NCI-H1694 (cell line): ENCODE results near the gene MCTP1.
"Not testable (repeated sequence)": the region's sequence is repeated elsewhere in the genome, so short reads cannot be mapped to it uniquely, and the experiment has no call there.

ENCODE experiments used
- DNase-seq: peaks from one replicate; lab custom pipeline; 2025; lab: John Stamatoyannopoulos, UW

The MCTP1 gene

DNA sequence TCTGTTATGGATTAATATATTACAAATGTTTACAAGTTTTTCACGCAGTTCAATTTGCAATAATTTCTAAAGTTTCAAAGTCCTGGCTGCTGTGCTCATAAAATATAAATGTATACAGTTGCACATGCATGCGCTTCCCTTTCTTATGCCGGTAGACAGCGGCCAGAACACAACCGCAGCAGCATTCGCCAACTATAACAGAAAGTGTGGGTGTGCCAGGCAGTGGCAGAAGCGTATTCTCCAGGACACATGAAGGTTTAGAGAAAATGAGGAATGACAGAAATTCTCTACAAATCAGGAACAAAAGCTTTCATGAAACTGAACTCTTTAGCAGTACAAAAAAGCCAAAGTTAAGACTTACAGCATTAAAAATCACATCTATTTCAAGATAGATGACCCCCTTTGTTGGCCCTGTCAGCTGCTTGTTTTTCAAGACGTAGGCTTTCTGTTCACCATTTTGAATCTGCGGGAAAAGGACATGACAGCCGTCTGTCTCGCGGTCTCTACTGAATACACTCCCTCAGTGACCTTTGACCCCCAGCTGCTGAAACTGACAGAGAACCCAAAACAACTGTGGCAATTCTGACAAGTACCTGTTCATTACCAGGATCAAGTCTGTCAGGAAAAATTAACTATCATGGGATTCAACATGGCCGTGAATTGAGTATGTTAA, 414.2 kb downstream of the MCTP1 start:
- DNase-seq: no peak

DNA sequence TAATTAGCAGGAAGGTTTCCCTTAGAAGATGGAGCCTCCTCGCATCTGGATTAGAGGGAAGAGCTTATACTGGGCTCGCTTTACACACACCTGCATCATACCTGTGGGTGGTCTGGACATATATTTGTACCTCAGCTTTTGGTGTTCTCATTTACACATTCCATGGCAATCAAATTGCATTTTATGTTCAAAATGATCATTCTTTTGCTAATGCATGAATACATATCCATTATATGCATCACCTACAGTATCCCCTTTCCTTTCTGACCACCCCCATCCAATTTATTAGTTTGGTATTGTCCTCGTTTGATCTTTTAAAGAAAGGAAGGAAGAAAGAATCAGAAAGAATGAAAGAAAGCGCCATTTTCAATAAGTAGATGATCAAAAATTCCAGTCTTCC, 415.0 kb downstream of the MCTP1 start:
- DNase-seq: no peak

DNA sequence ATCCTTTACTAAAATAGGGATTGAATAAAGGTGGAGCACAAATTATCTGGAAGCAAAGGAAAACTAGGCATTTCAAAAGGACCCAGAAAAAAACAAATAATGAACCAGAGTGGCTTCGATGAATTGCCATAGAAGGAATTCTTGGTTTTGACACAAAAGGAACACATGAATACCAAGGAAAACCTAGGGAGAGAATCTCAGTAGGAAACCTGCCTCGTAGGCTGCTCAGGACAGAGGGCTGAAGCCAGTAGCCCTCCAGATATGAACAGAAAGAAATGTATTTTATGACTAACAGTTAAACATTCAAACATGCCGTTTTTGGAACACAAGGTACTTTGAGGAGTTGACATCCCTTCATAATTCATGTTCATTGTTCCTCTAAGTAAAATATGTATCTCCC, 420.9 kb downstream of the MCTP1 start:
- DNase-seq: no peak

DNA sequence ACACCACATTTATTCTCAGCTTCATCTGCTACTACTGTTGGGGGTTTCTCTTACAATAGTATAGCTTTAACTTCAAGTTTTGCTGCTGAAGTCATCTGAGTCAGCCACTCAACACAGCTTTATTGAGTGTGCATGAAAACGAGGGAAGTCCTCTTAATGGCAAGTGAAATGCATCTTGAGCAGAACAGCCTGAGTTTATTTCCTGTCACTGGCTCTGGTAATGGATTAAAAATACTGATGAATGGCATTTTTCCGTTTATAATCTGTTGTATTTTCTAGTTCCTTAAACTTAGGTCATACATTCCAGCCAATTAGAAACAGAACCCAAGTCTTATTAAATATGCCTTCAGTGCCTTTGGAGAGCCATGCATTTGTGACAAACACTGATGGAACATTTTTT, 427.8 kb downstream of the MCTP1 start:
- DNase-seq: no peak

DNA sequence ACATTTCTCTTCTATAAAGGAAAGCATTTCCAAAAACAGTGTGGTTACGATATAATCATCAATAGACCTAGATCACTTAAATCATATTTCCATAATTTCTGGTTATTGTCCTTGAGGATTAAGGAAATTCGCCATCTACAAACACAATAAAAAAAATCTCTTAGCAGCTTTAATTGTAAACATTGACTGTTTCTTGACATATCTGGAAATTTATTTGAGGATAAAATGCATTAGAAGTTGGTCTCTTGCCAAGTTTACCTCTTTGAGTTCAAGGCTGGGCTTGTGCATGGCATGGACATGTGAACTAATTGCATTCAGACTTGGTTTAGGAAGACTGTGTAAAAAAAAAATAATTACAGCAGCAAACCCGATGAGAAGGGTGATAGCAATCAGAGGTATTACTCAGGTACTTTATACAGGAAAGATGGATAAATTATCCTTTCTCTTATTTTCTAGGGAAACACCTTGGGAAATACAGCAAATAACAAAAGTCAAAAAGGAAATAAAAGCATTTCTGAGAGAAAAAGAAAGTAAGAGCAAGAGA, 428.6 kb downstream of the MCTP1 start:
- DNase-seq: no peak

DNA sequence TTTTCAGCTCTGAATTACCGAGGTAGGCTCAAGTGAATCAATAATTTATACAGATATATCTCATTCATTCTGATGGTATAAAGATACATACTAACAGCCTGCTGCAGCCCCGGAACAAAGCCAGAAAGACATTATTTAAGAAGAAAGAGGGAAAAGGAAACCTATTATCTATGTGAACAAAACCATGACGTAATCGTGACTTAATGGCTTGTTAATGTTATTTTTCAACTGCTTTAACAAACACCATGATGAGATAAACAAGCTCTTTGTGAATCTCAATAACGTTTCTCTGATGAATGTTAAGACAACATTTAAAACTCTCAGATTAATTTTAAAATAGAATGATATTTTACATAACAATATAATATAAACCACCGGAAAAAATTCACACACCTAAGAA, 429.4 kb downstream of the MCTP1 start:
- no peak for DNase-seq

DNA sequence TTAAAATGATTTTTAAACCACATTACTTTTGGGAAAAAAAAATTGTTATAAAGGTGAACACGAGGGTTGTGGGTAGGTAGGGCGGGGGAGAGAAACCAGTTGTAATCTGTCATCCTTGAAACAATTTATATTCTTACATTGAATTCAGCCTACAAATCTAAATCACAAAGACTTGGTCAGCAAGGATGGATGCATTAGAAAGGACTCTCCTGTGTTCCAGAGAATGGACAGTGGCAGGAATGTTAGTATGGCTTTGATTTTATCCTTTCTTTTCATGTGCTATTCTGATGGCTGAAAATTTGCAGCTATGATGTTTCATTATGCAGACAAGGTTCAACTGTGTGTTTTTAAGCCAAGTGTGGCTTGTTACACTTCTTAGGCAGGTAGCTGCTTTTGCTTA, 431.8 kb downstream of the MCTP1 start:
- no peak for DNase-seq

DNA sequence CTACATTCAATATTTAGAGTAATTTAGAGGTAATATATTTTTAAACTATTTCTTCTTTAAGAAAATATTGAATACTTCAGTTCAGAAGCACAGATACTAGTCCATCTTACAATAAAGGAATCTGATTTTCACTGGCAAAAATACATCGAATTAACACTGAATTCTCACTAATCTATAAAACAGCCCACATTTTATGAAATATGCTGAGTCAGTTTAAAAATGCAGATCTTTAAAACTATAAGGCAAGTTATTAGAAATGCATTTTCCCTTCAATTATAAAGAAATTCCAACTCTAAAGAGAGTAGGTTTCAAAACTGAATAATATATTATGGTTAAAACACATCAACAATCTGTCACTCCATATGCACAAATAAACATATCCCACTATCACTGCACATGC, 433.9 kb downstream of the MCTP1 start:
- DNase-seq: no peak

DNA sequence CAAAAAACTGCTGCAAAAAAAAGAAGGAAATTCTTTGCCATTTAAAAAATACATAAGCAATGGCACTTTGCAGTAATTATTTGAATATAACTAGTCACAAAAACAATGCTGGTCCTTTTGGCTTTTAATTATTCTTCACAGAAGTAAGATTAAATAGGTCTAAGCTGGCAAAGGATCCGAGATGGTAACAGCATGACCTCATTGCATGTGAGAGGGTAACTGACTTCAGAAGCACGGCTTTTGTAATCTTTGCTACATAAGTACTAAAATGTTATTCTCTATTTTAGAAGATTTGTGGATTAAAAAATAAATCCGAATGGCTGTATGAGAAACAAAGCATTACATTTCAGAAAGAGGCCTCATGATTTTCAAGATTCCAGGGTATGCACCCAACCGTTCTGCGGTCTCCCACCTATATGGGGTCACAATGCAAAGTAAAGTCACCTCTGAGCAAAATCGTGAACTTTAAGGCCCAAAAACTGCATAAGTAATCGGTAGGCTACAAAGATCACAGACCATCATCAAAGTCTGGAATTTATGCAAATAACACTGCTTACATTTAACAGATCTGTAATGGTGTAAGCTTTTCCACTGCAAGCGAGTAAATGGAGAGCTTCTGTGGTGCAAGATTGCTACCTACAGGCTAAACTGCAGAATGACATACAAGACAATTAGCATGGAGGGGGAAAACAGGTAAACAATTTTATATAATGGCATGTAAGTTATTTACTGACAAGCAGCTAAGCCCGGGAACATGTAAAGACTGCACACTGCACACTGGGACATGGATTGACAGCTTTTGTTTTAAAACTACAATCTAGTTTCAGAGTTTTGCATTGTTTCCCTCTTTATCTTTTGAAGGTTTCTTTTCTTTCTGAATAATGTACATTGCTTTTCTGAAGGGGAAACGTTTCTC, 434.8 kb downstream of the MCTP1 start:
- peak; percentile 67 for DNase-seq

DNA sequence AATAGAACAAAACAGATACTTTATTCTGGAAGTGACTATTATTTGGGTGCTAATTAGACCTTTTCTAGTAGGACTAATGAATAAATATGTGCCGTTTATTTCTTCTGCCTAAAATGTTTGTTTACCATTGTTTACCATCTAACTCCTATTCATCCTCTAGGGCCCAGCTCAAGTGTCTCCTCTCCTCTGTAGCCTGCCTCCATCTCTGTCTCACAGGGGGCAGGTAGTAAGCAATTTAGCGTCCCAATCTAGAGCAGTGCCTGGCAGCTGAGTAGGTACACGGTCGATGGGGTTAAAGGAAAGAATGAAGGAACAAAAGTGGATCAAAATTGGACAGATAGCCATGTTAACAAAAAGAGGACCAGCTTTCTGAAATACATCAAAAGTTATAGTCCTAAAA, 435.6 kb downstream of the MCTP1 start:
- DNase-seq: no peak

DNA sequence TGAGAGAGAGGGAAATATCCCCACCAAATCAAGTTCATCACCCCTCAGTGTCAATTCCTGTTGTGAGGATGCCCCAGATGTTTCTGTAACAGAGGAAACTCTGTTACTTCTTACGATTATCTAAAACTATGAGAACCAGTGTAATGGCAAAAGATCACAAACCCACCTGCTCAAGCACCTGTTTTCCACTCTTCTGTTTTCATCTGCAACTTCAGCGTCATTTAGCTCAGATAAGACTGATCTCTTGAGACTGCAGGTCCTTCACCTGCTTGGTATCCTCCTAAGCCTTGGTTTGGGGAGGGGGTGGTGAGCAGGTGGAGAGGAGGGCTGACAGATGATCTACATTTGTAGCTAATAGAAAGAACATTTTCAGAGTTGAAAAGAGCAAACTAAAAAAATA, 437.2 kb downstream of the MCTP1 start:
- DNase-seq: no peak

DNA sequence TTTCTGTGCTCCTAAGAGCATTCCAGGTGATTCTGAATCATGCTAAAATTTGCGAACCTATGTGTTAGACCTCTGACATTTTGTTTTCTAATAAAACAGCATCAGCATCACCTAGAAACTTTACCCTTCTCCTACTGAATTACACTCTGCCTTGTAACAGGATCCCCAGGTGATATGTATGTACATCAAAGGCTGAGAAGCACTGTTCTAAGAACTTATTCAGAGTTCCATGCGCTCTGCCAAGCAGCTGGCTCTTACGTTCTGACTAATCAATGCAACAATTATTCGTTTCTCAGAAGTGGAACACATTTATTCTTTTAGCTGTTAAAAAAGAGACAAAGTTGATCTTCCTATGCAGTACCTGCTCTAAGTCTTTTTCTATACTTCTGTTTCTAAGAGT, 437.9 kb downstream of the MCTP1 start:
- DNase-seq: no peak

DNA sequence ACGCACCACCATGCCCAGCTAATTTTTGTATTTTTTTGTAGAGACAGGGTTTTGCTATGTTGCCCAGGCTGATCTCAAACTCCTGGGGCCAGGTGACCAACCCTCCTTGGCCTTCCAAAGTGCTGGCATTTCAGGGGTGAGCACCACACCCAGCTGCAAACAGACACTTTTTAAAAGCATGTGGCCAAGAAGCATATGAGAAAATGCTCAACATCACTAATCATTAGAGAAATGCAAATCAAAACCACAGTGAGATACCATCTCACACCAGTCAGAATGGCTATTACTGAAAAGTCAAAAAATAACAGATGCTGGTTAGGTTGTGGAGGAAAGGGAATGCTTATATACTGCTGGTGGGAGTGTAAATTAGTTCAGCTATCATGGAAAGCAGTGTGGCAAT, 439.2 kb downstream of the MCTP1 start:
- not testable (repeated sequence) for DNase-seq

DNA sequence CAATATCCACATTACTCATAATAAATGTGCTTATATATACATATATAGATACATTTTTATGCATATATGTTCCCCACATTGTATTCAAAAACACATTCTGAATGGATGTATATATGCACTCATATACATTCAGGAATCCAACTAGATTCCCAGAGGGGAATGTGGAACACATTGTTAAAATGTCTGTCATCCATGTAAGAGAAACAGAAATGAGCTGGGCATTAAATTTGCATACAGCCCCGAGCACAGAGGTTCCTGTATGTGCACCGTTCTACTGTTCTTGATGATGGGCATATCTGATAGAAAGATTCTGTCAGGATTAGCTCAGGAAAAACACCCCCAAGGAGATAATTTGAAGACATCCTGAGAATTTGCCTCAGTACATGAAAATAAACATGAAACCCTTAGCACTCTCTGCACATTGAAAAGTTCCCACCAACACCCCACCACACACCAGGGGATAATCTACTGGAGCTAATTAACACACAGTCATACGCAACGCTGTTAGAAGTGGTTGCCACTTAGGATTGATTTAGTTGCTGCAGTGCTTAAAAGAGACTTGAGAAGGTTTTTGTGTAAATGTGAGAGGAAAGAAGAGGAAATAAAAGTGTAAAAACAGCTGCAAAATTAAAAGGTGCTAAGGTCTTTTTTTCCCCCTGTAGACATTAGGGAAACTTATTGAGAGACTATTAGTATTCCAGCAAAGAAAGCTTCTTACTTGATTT, 443.1 kb downstream of the MCTP1 start:
- no peak for DNase-seq

DNA sequence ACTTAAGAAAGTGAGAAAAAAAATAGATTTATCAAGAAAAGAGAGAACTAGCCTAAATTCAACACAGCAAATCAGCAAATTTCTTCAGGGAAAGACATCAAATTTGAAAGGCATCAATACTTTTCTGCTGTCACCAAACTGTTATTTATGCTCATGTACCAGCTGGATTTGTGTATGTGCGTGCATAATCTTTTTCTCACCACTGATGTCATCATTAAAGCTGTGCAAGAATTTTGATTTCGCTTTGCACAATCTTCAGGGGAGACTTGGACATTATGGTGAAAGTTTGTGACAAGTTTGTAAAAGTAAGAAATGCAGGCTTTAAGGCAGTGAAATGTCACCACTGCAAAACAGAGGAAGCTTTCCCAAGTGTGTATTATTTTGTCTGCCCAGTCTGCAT, 451.0 kb downstream of the MCTP1 start:
- no peak for DNase-seq

DNA sequence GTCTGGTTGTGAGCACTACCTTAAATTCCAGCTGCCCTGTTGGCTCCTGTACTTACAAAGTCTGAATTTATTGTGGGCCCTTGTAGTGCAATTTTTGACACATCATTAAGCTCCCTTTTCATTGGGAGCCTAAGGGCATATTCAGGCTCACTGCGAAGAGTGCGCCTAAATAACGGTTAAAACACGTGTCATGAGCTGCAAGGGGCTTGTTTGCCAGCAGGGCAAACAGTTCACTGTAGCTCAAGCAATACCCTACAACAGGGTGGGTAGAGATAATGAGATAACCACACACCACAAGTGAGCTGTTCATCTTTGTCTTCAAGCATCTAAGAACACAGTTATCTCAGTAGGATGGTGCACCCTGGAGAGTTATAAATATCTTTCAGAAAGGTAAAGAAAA, 452.2 kb downstream of the MCTP1 start:
- DNase-seq: no peak

DNA sequence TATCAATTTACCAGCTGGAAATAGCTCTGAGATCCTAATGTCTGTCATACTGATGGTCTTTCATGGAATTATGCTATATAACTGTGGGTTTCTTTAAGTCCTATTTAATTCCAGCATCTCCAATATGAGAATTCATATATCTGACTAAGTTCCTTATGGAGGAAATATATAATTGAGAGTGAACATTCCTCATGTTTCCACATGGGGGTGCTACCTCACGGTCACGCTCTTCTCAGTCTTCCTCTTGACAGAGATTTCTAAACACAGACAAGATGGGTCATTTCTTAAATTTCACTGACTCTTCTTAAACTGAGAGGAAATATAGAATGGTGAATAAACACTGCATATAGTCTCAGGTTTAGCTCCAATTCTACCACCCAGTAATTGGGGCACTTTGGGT, 454.4 kb downstream of the MCTP1 start:
- DNase-seq: no peak

DNA sequence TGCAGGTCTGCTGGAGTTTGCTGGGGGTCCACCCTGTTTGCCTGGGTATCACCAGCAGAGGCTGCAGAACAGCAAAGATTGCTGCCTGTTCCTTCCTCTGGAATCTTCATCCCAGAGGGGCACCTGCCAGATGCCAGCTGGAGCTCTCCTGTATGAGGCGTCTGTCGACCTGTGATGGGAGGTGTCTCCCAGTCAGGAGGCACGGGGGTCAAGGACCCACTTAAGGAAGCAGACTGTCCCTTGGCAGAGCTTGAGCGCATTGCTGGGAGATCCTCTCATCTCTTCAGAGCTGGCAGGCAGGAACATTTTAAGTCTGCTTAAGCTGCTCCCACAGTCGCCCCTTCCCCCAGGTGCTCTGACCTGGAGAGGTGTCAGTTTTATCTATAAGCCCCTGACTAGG, 456.7 kb downstream of the MCTP1 start:
- DNase-seq: not testable (repeated sequence)

DNA sequence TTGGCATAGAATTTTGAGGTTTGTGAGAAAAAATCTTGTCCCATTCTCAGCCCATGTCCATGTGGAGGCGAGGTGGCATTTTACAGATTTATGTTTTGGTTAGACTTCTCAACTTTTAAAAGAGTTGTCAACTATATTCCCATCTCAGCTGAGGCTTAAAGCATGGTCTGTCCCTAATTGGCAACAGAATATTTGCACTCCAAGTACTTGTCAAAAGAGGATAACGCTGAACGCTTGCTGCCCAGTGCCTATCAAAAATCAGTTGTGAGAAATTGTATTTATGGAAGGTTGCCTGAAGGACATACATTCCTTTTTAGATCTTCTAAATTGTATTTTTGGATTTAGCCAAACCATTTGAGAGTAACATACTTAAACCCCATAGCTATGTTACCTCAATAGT, 464.4 kb downstream of the MCTP1 start:
- no peak for DNase-seq

DNA sequence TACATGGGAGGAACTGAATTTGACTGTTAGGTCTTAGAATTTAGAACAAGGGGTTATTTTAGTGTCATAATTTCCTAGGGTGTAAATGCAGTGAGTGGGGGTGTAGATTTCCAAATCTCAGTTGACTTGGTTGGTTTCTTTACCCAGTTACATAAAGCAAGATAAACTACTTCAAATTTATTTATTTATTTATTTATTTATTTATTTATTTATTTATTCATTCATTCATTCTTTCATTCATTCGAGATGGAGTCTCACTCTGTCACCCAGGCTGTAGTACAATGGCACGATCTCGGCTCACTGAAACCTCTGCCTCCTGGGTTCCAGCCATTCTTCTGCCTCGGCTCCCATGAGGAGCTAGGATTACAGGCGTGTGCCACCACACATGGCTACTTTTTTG, 466.0 kb downstream of the MCTP1 start:
- no peak for DNase-seq

DNA sequence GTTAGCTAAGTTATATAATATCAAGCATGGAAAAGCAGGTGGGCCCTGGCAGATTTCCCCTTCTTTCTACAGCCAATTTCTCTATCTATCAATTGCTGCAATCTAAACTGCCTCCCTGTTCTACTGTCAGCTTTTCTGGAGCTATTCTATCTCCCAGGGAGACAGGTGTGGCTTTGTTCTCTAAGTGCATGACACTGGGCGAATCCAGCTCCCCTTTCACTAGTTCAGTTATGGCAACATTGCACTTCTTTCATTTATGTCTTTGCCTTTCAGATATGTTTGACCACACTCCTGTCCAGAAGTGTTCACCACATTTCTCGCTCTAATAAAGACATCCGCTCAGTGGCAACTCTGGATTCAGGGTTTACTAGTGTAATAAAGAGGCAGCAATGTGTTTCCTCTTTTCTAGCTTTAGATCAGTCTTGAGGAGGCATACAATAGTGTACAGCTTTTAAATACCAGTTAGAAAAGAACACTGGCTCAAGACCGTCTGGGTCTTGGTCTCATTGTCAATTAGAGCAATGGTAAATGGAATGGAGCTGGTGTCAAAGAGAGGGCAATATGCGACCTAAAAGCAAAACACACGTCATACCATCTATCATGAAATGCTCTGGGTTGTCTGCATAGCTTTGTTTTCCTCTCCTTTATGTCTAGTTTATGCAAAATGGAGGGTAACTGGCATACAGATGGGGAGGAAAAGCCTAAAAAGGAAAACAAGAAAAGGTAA, 469.4 kb downstream of the MCTP1 start:
- DNase-seq: no peak

DNA sequence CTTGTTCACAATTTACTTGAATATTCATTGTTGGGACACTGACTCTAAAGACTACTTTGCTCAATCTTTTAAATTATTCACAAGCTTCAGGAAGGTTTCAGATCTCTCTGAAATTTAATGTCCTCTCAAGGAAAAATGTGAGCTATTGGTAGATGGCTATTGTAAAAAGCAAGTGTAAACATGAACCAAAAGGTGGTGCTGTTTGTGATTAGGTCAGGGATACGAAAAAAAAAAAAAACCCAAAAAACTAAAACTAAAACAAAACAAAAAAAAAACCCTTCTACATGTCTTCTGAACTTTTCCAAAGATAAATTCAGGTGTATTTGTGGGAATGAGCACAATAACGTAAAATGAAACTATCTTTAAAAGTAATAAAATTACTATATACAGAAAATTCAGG, 472.7 kb downstream of the MCTP1 start:
- DNase-seq: no peak
